HepG2 (cell line): Measurements from ENCODE around the gene SLC35B4. TPM values are rescaled to one million over a fixed set of nuclear protein-coding genes. Genes with fewer than 3 reads are reported as not detected.

Experiments used
- CERS6 ChIP-seq: sonication (generic); formaldehyde crosslinking; IDR thresholded peaks from 2 replicates; pipeline ENCODE4 v1.5.0; 2020; ENCODE audit warnings: missing genetic modification reagents
- CREM ChIP-seq, 2 experiments: sonication (generic) in 1 of 2; formaldehyde crosslinking in 1 of 2; IDR thresholded peaks; 2 replicates each; pipeline versions ENCODE4 v1.4.0 to v1.6.1; 2016 to 2020; ENCODE audit warnings: antibody characterized with exemption in 1 of 2, mild to moderate bottlenecking in 1 of 2, missing genetic modification reagents in 1 of 2
- FOXO1 ChIP-seq: sonication (generic); formaldehyde crosslinking; IDR thresholded peaks from 2 replicates; pipeline ENCODE4 v1.4.0; 2020; ENCODE audit warnings: missing genetic modification reagents
- GFI1 ChIP-seq: sonication (generic); formaldehyde crosslinking; IDR thresholded peaks from 2 replicates; pipeline ENCODE4 v1.5.0; 2020; ENCODE audit warnings: missing genetic modification reagents, mild to moderate bottlenecking, borderline replicate concordance
- GLI4 ChIP-seq: sonication (generic); formaldehyde crosslinking; IDR thresholded peaks from 2 replicates; pipeline ENCODE4 v1.5.1; 2020; ENCODE audit warnings: missing genetic modification reagents, mild to moderate bottlenecking, moderate library complexity, borderline replicate concordance
- HNF4A ChIP-seq: sonication (generic); formaldehyde crosslinking; IDR thresholded peaks from 2 replicates; pipeline ENCODE4 v1.4.0; 2020; ENCODE audit warnings: missing genetic modification reagents
- HNF4G ChIP-seq, 2 experiments: sonication (generic) in 1 of 2; formaldehyde crosslinking in 1 of 2; IDR thresholded peaks; 2 replicates each; pipeline versions ENCODE4 v1.4.0 to v1.6.1; 2011 to 2020; ENCODE audit warnings: borderline replicate concordance in 2 of 2, low read depth in 2 of 2, mild to moderate bottlenecking in 2 of 2, low read length in 1 of 2, missing genetic modification reagents in 1 of 2, moderate library complexity in 1 of 2
- JUNB ChIP-seq: sonication (generic); formaldehyde crosslinking; IDR thresholded peaks from 2 replicates; pipeline ENCODE4 v1.8.0; 2022; ENCODE audit warnings: missing genetic modification reagents, mild to moderate bottlenecking, borderline replicate concordance
- KMT2B ChIP-seq: IDR thresholded peaks from 2 replicates; pipeline ENCODE4 v1.6.1; 2016; ENCODE audit warnings: missing genetic modification reagents, missing compliant biosample characterization
- TBX3 ChIP-seq: fragments of 450-650 bp; IDR thresholded peaks from 2 replicates; pipeline ENCODE4 v1.6.1; 2017; ENCODE audit warnings: antibody characterized with exemption, mild to moderate bottlenecking, inconsistent platforms, borderline replicate concordance
- USF2 ChIP-seq, 2 experiments: sonication (generic) in 1 of 2; formaldehyde crosslinking in 1 of 2; IDR thresholded peaks; 2 replicates each; pipeline versions ENCODE4 v1.5.1 to v1.6.1; 2011 to 2020; ENCODE audit warnings: borderline replicate concordance in 1 of 2, low read depth in 1 of 2, low read length in 1 of 2, mild to moderate bottlenecking in 1 of 2, missing genetic modification reagents in 1 of 2, moderate library complexity in 1 of 2
- ZBTB10 ChIP-seq: sonication (generic); formaldehyde crosslinking; IDR thresholded peaks from 2 replicates; pipeline ENCODE4 v1.4.0; 2020; ENCODE audit warnings: missing genetic modification reagents, borderline replicate concordance
- ZBTB38 ChIP-seq: sonication (generic); formaldehyde crosslinking; IDR thresholded peaks from 2 replicates; pipeline ENCODE4 v1.5.1; 2020; ENCODE audit warnings: mild to moderate bottlenecking, missing genetic modification reagents
- ZFP37 ChIP-seq: sonication (generic); formaldehyde crosslinking; IDR thresholded peaks from 2 replicates; pipeline ENCODE4 v1.4.0; 2020; ENCODE audit warnings: missing genetic modification reagents, borderline replicate concordance
- ZGPAT ChIP-seq: IDR thresholded peaks from 2 replicates; pipeline ENCODE4 v1.6.1; 2016; ENCODE audit warnings: mild to moderate bottlenecking
- ZKSCAN8 ChIP-seq: IDR thresholded peaks from 2 replicates; pipeline ENCODE4 v1.6.1; 2016; ENCODE audit warnings: borderline replicate concordance, missing genetic modification reagents, missing compliant biosample characterization
- ZNF230 ChIP-seq: sonication (generic); formaldehyde crosslinking; IDR thresholded peaks from 2 replicates; pipeline ENCODE4 v1.4.0; 2020; ENCODE audit warnings: mild to moderate bottlenecking, missing genetic modification reagents
- ZNF546 ChIP-seq: sonication (generic); formaldehyde crosslinking; conservative IDR thresholded peaks from 2 replicates; pipeline ENCODE4 v1.8.1; 2023; ENCODE audit warnings: mild to moderate bottlenecking, missing genetic modification reagents
- ZNF7 ChIP-seq: IDR thresholded peaks from 2 replicates; pipeline ENCODE4 v1.6.1; 2016; ENCODE audit warnings: missing biosample characterization, missing genetic modification reagents
- ZNF746 ChIP-seq: sonication (generic); formaldehyde crosslinking; IDR thresholded peaks from 2 replicates; pipeline ENCODE4 v1.8.0; 2022; ENCODE audit warnings: mild to moderate bottlenecking, missing genetic modification reagents
- ZNF839 ChIP-seq: sonication (generic); formaldehyde crosslinking; IDR thresholded peaks from 2 replicates; pipeline ENCODE4 v1.4.0; 2020; ENCODE audit warnings: missing genetic modification reagents, mild to moderate bottlenecking, borderline replicate concordance
- polyA plus RNA-seq, 8 experiments: library from polyadenylated mRNA; depleted of rRNA in 3 of 8; stranded (reverse) in 7 of 8; unstranded in 1 of 8; fragments of >200 nt; fragmentation: Illumina TruSeq in 4 of 8; extraction: Trizol in 4 of 8; gene quantifications; 2 replicates each; pipeline versions ENCODE4 v1.2.1 to v1.2.3, GENCODE V29; 2011 to 2016; ENCODE audit warnings: low read depth in 4 of 8, missing spikeins in 1 of 8, mixed read lengths in 1 of 8; ENCODE audit not compliant: insufficient read depth in 1 of 8
- total RNA-seq, 5 experiments: library from RNA; depleted of rRNA; stranded (reverse); fragments of >200 nt; fragmentation: Illumina TruSeq; extraction: Trizol; gene quantifications; 2 replicates each; pipeline ENCODE4 v1.2.3, GENCODE V29; 2016; ENCODE audit warnings: low read depth in 1 of 5

The SLC35B4 gene
- total and polyA plus RNA-seq, 2 of the 13 experiments (the other 11 are each of a cell fraction or from before 2014, with no cell fraction given), result 17.1 to 17.8 TPM

GRCh38 chr7:134293002-134293740 is 23.6 kb downstream of the SLC35B4 start (continued):
- no peak for TF ChIP-seq HNF4G (IDR thresholded peaks at IDR 0.05; ENCODE audit: borderline replicate concordance, low read depth, low read length)
- TF ChIP-seq HNF4G (CRISPR knock-in tag; IDR thresholded peaks at IDR 0.05; ENCODE audit: borderline replicate concordance, low read depth), result 0 out of 2 replicates have a peak, but pooled peaks have one; percentile 64
- TF ChIP-seq ZNF7 (CRISPR knock-in tag), result no peak
- no peak for TF ChIP-seq ZNF546 (CRISPR knock-in tag)
- no peak for TF ChIP-seq GFI1 (CRISPR knock-in tag)
- no peak for TF ChIP-seq ZFP37 (CRISPR knock-in tag)
- no peak for TF ChIP-seq ZBTB10 (CRISPR knock-in tag)
- no peak; the same call in 1 of the 2 replicates for TF ChIP-seq FOXO1 (CRISPR knock-in tag)
- TF ChIP-seq ZNF230 (CRISPR knock-in tag), result no peak
- TF ChIP-seq ZNF746 (CRISPR knock-in tag), result no peak
- no peak for TF ChIP-seq CERS6 (CRISPR knock-in tag)
- TF ChIP-seq JUNB (CRISPR knock-in tag), result no peak
- TF ChIP-seq USF2 (IDR thresholded peaks at IDR 0.05; ENCODE audit: low read depth, low read length), result no peak
- TF ChIP-seq USF2 (CRISPR knock-in tag; IDR thresholded peaks at IDR 0.05; ENCODE audit: borderline replicate concordance), result no peak
- TF ChIP-seq CREM (IDR thresholded peaks at IDR 0.05), result peak; percentile 44; the same call in 1 of the 2 replicates
- no peak for TF ChIP-seq CREM (CRISPR knock-in tag; IDR thresholded peaks at IDR 0.05)
- peak; percentile 87 for TF ChIP-seq TBX3
- TF ChIP-seq ZBTB38, result no peak
- TF ChIP-seq ZNF839, result no peak
- no peak for TF ChIP-seq KMT2B
- TF ChIP-seq ZKSCAN8 (CRISPR knock-in tag), result 0 out of 2 replicates have a peak, but pooled peaks have one; percentile 14
- TF ChIP-seq GLI4, result no peak
- peak; percentile 71 for TF ChIP-seq HNF4A
- peak; percentile 48; the same call in 1 of the 2 replicates for TF ChIP-seq ZGPAT
